ENCODE measurements around the gene DDRGK1.
"Not testable (repeated sequence)": the region's sequence is repeated elsewhere in the genome, so short reads cannot be mapped to it uniquely, and the experiment has no call there.

The DDRGK1 gene

GRCh38 chr20:3210346-3210745 lies 5.9 kb upstream of the DDRGK1 start:
- no peak for FAIRE-seq

GRCh38 chr20:3209946-3210317 lies 5.5 kb upstream of the DDRGK1 start:
- no peak for FAIRE-seq

GRCh38 chr20:3209257-3209945 lies 4.9 kb upstream of the DDRGK1 start, which contains the start of gene ITPA:
Gene ITPA, plus strand, starts transcription at chr20:3209498. Its CDS starts 54 bp downstream, at chr20:3209552.
- no peak for FAIRE-seq

GRCh38 chr20:3208786-3209256 lies 4.3 kb upstream of the DDRGK1 start:
- no peak for FAIRE-seq

GRCh38 chr20:3203315-3204123 lies 963 bp downstream of the DDRGK1 start:
- no peak for FAIRE-seq

GRCh38 chr20:3202965-3203314 lies 1.5 kb downstream of the DDRGK1 start:
- FAIRE-seq: no peak

- FAIRE-seq: no peak
These were observed 4.3 kb downstream of the DDRGK1 start for GRCh38 chr20:3199976-3200755.

- no peak for FAIRE-seq
These were observed 5.3 kb downstream of the DDRGK1 start for GRCh38 chr20:3199206-3199605.

GRCh38 chr20:3195590-3196237 lies 8.8 kb downstream of the DDRGK1 start:
- no peak for FAIRE-seq

- no peak for FAIRE-seq
These were observed 9.7 kb downstream of the DDRGK1 start for GRCh38 chr20:3194617-3195280.

GRCh38 chr20:3193806-3194616 lies 10.5 kb downstream of the DDRGK1 start:
- FAIRE-seq: no peak

- no peak for FAIRE-seq
These were observed 12.1 kb downstream of the DDRGK1 start for GRCh38 chr20:3192226-3193015.

- FAIRE-seq: no peak
These were observed 13.8 kb downstream of the DDRGK1 start for GRCh38 chr20:3190681-3191111.

- no peak for FAIRE-seq
These were observed 14.8 kb downstream of the DDRGK1 start for GRCh38 chr20:3189561-3190131.

- FAIRE-seq: no peak
These were observed 15.6 kb downstream of the DDRGK1 start for GRCh38 chr20:3188823-3189413.

GRCh38 chr20:3187861-3188260 lies 16.6 kb downstream of the DDRGK1 start:
- not testable (repeated sequence) for FAIRE-seq

- no peak for FAIRE-seq
These were observed 20.4 kb downstream of the DDRGK1 start for GRCh38 chr20:3183896-3184612.

GRCh38 chr20:3182429-3182828 lies 22.1 kb downstream of the DDRGK1 start:
- FAIRE-seq: not testable (repeated sequence)

GRCh38 chr20:3181270-3181669 lies 23.2 kb downstream of the DDRGK1 start:
- FAIRE-seq: no peak

Measured in islet of Langerhans (tissue), 1 donor.